GM18858 (cell line): ENCODE data around the gene ARMC8.

Source experiments
- ATAC-seq: cut with Tn5 transposase; IDR thresholded peaks from one replicate; pipeline ENCODE4 v1.9.1; 2021; ENCODE audit not compliant: unreplicated experiment

ARMC8 gene

DNA sequence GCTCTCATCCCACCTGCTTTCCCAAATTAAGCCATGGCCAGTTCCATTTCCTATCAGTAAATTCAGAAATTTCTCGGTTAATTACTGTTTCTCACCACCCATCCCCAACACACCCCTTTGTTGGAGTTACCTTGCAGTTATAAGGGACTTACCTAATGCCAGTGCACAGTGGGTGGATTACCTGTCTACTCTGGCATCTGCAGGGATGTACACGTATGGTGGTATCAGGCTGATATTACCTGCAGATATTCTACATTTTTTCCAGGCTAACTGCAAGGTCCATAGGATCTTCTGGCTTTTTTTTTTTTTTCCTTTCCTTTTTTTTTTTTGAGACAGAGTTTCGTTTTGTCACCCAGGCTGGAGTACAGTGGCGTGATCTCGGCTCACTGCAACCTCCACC, 153.4 kb downstream of the ARMC8 start:
- no peak for ATAC-seq

GRCh38 chr3:138344754-138345153, 157.7 kb downstream of the ARMC8 start:
- no peak for ATAC-seq
